Muscle of arm (tissue), 12 donors: ENCODE results near the gene KRTAP10-3. TPM values are rescaled to one million over a fixed set of nuclear protein-coding genes. Genes with fewer than 3 reads are reported as not detected.

ENCODE experiments used
- polyA plus RNA-seq, 12 donors: library from polyadenylated mRNA; unstranded; fragments of 120-200 nt; gene quantifications; one replicate each; pipeline ENCODE4 v1.2.1, GENCODE V29; 2013; ENCODE audit not compliant: insufficient read length in 12 of 12

The KRTAP10-3 gene
- polyA plus RNA-seq, 12 donors: not detected

Other genes starting within 250 kb of the KRTAP10-3 start
- gene CFAP410, start 219.4 kb downstream of the KRTAP10-3 start, polyA plus RNA-seq: 10 to 100 TPM in 11 of 12 donors, not detected in 1; 10.7 to 21.2 (median 13.6) TPM
- 1 to 10 TPM in 7 of 12 donors, under 1 TPM in 3, not detected in 2; 0.60 to 2.2 (median 1.4) TPM for gene TRPM2, start 205.2 kb downstream of the KRTAP10-3 start, polyA plus RNA-seq
- 1 to 10 TPM in 11 of 12 donors, not detected in 1; 1.8 to 5.7 (median 2.4) TPM for gene LRRC3, start 103.3 kb downstream of the KRTAP10-3 start, polyA plus RNA-seq
- gene KRTAP10-1, start 18.6 kb downstream of the KRTAP10-3 start, polyA plus RNA-seq: not detected
- not detected for gene KRTAP10-2, start 7.3 kb downstream of the KRTAP10-3 start, polyA plus RNA-seq
- gene KRTAP10-4, start 14.9 kb upstream of the KRTAP10-3 start, polyA plus RNA-seq: not detected
- not detected for gene KRTAP10-5, start 21.8 kb upstream of the KRTAP10-3 start, polyA plus RNA-seq
- not detected for gene KRTAP10-6, start 33.7 kb upstream of the KRTAP10-3 start, polyA plus RNA-seq
- not detected for gene KRTAP10-7, start 41.8 kb upstream of the KRTAP10-3 start, polyA plus RNA-seq
- under 1 TPM in 1 of 12 donors, not detected in 11; 0.25 TPM for gene KRTAP10-8, start 53.3 kb upstream of the KRTAP10-3 start, polyA plus RNA-seq
- gene KRTAP10-9, start 68.3 kb upstream of the KRTAP10-3 start, polyA plus RNA-seq: not detected
- gene KRTAP10-10, start 78.6 kb upstream of the KRTAP10-3 start, polyA plus RNA-seq: not detected
- not detected for gene KRTAP10-11, start 87.6 kb upstream of the KRTAP10-3 start, polyA plus RNA-seq
- not detected for gene KRTAP12-4, start 95.9 kb upstream of the KRTAP10-3 start, polyA plus RNA-seq
- gene KRTAP12-3, start 99.1 kb upstream of the KRTAP10-3 start, polyA plus RNA-seq: not detected
- not detected for gene KRTAP12-2, start 108.1 kb upstream of the KRTAP10-3 start, polyA plus RNA-seq
- not detected for gene KRTAP12-1, start 123.4 kb upstream of the KRTAP10-3 start, polyA plus RNA-seq
- not detected for gene KRTAP10-12, start 138.4 kb upstream of the KRTAP10-3 start, polyA plus RNA-seq
- 1 to 10 TPM in 3 of 12 donors, under 1 TPM in 6, not detected in 3; 0.05 to 9.3 (median 0.18) TPM for gene TSPEAR, start 152.8 kb upstream of the KRTAP10-3 start, polyA plus RNA-seq
- 100 to 1,000 TPM in 6 of 12 donors, 10 to 100 TPM in 6; 63.0 to 863 (median 98.5) TPM for gene UBE2G2, start 243.0 kb upstream of the KRTAP10-3 start, polyA plus RNA-seq